Measurements from ENCODE around the gene SLC23A2.

Gene SLC23A2

GRCh38 chr20:4837760-4838159 lies 163.6 kb downstream of the SLC23A2 start:
- no peak for DNase-seq

DNA sequence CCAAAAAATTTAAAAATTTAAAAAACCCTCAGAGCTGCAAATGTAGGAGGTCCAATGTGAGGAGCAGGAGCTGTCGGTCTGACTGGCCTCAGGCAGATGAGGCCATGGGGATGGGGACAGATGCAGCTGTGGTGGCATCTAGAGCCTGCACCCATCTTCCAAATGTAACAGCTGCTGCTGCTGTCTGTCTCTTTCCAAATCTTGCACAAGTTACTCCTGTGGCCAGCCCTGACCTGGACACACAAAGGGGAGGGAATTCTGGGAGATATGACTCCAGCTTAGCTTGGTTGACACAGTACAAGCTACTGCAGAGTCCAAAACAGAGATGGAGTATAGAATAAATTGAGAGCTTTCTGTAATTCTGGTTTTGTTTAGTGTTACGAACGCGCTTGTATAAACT lies 164.4 kb downstream of the SLC23A2 start:
- no peak for DNase-seq

DNA sequence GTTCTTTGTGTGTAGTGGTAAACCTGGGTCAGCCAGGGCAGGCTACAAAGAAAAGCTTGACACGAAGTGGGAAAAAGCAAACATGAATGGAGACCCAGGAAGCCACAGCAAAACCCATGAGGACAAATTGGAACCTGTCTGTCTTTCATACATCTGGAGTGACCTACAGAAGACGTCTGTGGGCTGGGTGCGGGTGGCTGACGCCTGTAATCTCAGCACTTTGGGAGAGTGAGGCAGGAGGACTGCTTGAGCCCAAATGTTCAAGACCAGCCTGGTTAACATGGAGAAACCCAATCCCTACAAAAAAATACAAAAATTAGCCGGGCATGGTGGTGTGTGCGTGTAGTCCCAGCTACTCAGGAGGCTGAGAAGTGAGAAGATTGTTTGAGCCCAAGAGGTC lies 164.8 kb downstream of the SLC23A2 start:
- no peak for DNase-seq

DNA sequence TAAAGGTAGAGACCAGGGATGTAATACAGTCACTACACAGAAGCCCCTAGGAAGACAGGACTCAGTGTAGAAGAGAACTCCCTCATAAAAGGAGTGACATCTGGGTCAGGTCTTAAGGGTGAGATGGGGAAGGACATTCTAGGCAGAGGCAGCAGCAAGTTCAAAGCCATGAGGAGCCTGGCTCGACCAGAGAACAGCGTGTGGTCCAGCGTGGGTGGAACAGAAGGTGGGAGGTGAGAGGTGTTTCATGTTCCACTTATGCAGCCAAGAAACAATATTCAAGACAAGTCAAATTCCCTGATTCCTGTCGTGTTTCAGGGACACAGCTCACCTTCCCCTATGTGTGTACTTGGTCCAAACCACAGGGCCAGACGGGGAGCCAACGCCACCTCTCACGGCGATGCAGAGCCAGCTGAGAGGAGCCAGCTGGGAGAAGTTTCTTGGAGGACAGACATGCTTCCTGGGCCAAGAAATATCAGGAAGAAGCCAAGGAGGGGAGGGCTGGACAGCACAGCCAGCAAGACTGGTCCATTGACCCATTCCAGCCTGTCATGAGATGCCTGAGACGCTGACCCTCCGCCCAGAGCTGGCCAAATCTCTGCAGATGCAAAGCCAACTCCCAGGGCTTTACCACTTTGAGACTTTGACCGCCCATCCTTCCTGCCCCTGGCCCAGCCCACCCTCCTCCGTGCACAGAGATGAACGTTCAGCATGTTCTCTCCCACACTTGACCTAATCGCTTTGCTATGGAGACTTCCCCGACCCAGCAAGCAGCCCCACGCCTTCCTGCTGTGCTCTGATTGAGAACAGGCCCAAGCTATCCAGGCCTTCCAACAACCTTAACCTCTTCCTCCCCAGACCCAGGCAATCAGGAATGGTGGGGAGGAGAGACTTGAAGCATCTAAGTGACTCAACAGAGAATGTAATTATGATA lies 165.8 kb downstream of the SLC23A2 start:
- peak in 1 of 2 experiments; percentile 48 for DNase-seq

- DNase-seq, result no peak
Observed at GRCh38 chr20:4833074-4833728, 168.1 kb downstream of the SLC23A2 start.

- DNase-seq, result no peak
Observed at GRCh38 chr20:4832469-4832868, 168.8 kb downstream of the SLC23A2 start.

DNA sequence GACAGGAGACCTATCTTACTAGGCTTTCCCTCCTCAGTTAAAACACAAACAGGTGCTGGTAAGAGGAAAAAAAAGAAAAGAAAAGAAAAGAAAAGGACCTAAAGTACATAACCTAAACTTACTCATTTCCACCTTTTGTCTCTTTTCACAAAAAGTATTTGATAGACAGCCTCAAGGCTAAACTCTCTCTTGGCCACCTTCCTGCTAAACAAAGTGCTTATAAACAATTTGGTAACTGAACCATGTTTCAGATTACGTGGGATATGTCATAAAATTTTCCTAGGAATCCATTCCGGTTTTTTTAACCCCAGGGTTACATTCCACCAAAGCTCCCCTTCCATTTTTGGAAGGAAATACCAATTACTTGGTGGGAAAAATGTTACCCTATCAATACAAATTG lies 170.6 kb downstream of the SLC23A2 start:
- DNase-seq, result no peak

DNA sequence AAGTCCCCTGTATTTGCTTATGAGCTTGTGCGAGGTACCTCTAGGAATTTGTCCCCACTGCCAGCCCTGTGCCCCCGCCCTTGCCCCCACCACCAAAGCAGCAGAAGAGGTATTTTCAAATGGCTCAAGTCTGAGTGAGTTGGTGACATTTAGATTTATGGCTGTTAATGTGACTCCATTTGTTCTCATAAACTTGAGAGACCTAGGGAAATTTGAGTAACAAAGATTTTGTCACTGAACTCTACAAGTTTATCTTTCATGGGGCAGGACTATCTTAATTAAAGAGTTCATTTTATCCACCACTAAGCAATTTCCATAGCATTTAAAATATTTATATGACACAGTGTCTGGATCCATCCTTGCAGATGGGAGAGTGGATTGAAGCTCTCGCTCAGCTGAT lies 171.1 kb downstream of the SLC23A2 start:
- no peak for DNase-seq

DNA sequence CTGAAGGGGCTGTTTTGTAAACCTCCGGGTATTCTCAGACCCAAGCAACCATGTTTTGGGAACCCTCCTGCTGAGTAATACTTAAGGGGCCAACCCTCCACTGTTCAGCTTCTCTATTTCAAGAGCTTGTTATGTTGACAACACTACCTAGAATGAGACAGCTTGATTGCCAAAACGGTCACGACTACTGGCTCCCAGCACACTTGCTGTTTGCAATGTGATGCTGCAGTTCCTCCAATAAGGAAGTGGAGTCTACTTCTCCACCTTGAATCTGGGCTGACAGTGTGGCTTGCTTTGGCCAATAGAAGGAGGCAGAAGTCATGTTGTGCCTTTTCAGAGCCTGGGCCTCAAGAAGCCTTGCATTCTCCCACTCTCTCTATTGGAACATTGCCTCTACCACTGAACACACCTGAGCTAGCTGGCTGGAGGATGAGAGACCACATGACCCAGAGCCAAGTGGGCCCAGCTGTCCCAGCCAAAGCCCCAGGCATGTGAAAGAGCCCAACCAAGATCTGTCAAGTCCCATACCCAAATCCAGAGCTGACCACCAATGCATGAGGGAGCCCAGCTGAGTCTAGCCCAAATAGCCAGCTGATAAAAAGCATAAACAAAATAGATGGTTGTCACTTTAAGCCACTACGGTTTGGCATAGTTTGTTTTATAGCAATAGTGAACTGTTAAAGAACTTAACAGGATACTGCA lies 171.6 kb downstream of the SLC23A2 start:
- no peak for DNase-seq

GRCh38 chr20:4828830-4829513 lies 172.3 kb downstream of the SLC23A2 start:
- peak in 1 of 2 experiments; percentile 12 for DNase-seq

DNA sequence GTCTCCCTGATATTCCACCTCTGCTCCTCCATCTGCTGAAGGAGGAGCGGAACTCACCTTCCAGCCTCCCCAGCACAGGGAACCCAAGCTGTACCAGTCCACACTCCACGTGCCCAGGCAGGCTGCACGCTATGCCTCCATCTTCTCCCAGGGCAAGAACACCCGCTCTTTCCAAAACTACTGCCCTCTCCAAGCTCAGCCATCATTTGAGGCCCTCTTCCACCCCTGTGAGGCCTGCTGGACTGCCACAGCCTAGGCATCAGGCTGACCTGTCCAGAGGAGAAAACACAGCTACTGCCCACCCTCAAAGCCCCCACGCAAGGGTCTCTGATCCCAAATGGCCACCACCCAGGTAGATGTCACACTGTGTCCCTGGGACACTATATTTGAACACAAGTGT lies 179.7 kb downstream of the SLC23A2 start:
- no peak for DNase-seq

GRCh38 chr20:4820806-4821518 lies 180.3 kb downstream of the SLC23A2 start:
- peak; percentile 89 to 92 for DNase-seq

DNA sequence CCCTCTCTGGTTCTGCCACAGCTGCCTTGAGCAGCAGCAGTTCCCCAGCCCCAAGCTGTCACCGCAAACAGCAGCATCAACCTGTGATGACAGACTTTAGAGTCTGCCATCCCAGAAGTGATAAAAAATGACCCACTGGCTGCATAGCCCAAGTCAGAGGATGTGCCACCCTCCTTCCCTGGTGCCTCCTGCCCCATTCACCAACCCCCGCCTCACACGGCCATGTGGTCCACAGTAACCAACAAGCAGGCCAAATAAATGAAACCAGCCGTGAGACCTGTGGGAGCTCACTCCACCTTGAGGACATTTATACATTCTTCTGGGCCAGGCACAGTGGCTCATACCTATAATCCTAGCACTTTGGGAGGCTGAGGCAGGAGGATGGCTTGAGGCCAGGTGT lies 181.4 kb downstream of the SLC23A2 start:
- no peak for DNase-seq

GRCh38 chr20:4817230-4817671 lies 184.1 kb downstream of the SLC23A2 start:
- DNase-seq, result no peak

DNA sequence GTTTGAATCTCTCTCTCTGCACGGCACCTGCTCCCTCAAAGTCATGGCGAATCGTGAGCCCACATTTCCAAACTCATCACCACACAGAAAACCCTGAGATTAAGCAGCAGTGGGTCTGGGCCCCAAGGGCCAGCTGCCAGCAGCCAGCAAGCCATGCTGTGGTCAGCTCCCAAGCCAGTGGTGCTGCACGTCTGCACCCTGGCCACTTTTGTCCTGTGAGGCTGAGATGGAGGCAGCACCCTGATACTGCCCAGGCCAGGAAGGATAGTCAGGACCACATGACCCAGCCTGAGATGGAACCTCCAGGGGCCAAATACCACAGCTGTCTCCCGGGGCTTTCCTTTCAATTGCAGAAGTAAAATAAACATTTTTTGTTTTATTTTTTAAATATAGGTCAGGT lies 185.7 kb downstream of the SLC23A2 start:
- no peak for DNase-seq

- no peak for DNase-seq
Observed at GRCh38 chr20:4814696-4815252, 186.5 kb downstream of the SLC23A2 start.

DNA sequence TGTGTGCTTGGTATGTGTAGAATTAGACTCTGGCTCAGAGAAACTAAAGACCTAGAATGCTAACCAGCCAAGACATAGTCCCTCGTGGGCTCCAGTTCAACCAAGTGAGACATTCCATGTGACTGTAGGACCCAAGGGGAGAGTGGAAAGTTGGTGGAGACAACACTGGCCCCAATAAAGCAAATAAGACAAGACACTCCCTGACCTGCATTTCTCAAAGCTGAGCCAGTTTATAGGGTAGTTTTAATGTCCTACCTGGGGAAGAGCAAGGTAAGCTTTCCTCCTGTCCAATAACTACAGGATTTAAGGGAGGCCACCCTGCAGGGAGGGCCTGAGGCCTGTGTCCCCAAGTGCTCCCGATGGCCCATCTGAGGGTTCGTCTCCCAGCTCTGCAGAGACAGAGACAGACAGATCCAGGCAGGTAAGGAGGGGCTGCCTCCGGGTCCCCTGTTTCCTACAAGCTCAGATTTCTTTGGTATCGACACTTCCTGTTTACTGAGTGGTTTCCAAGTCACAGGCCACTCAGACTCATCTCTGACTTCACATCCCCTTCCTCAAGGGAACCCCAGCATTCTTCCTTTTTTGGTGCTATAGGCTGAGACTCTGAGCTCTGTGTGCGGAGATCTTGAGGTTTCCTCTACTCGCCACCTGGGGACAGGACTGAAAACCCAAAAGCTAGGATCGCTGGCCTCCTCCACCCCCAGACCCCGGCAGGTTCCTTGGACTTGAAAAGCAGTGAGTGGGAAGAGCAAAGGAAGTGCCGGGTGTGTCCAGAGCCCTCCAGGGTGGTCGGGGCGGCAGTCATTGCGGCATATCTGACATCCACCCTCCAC lies 187.2 kb downstream of the SLC23A2 start:
- no peak for DNase-seq

DNA sequence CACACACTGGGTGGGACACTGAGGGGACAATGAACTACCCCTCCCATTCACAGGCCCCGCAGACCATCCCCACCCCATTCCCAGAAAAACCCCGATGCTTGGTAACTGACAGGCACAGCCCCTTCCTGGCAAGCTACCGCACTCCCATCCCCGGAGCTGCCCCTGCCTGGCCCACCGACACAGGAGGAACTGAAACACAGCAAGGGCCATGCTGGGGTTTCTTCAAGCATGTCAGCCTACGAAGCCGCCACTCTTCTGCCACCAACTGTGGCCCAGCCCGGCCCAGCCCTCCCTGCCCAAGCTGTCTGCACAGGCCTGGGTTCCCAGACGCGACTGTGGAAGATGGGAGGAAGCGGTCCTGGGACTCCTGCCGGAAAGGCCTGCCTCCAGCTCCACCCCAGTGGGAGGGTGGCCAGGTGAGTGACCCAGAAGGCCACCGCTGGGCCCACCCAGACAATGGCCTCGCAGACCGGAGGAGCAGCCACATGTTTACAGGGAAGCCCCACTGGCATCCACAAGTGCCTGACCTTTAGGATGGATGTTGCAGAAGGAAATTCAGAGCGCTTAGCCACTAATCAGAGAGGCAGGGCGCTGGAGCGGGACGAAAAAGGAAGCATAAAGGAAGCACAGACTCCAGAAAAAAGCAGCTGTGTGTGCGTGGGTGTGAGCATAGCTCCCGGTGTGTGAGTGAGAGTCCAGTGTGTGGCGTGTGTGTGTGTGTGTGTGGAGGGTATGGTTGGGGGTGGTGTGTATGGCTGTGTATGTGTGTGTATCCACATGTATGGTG lies 188.0 kb downstream of the SLC23A2 start:
- DNase-seq, result no peak

- no peak for DNase-seq
Observed at GRCh38 chr20:4812641-4813075, 188.7 kb downstream of the SLC23A2 start.

GRCh38 chr20:4812216-4812615 lies 189.1 kb downstream of the SLC23A2 start:
- DNase-seq, result no peak
